HepG2 (cell line): ENCODE results near the gene UBAP2. TPM values are rescaled to one million over a fixed set of nuclear protein-coding genes. Genes with fewer than 3 reads are reported as not detected.

Experiments used
- CHD2 ChIP-seq: IDR thresholded peaks from 2 replicates; pipeline ENCODE4 v1.6.1; 2011; ENCODE audit warnings: low read depth, low read length, improper control_type of control experiment
- GMEB1 ChIP-seq: sonication (generic); formaldehyde crosslinking; IDR thresholded peaks from 2 replicates; pipeline ENCODE4 v1.5.1; 2020; ENCODE audit warnings: missing genetic modification reagents, mild to moderate bottlenecking, borderline replicate concordance
- JUN ChIP-seq: sonication (generic); formaldehyde crosslinking; IDR thresholded peaks from 2 replicates; pipeline ENCODE4 v1.4.0; 2020; ENCODE audit warnings: mild to moderate bottlenecking, missing genetic modification reagents
- KLF6 ChIP-seq: IDR thresholded peaks from 2 replicates; pipeline ENCODE4 v1.8.0; 2016; ENCODE audit warnings: missing biosample characterization, missing genetic modification reagents
- PRDM4 ChIP-seq: sonication (generic); formaldehyde crosslinking; IDR thresholded peaks from 2 replicates; pipeline ENCODE4 v1.9.0; 2021; ENCODE audit warnings: missing genetic modification reagents, borderline replicate concordance
- RARG ChIP-seq: sonication (generic); formaldehyde crosslinking; IDR thresholded peaks from 2 replicates; pipeline ENCODE4 v1.4.0; 2020; ENCODE audit warnings: low read depth, mild to moderate bottlenecking, missing genetic modification reagents
- SIX4 ChIP-seq: sonication (generic); formaldehyde crosslinking; IDR thresholded peaks from 2 replicates; pipeline ENCODE4 v1.4.0; 2020; ENCODE audit warnings: missing genetic modification reagents
- SP5 ChIP-seq: IDR thresholded peaks from 2 replicates; pipeline ENCODE4 v1.6.1; 2016; ENCODE audit warnings: low read depth, borderline replicate concordance
- TAF15 ChIP-seq: fragments of 200-400 bp; formaldehyde crosslinking; IDR thresholded peaks from one replicate; pipeline ENCODE4 v1.6.1; 2018; ENCODE audit warnings: mild to moderate bottlenecking, low read depth, low read length; ENCODE audit not compliant: poor library complexity, severe bottlenecking
- ZFY ChIP-seq: sonication (generic); formaldehyde crosslinking; IDR thresholded peaks from 2 replicates; pipeline ENCODE4 v1.4.0; 2020; ENCODE audit warnings: missing genetic modification reagents
- ZHX2 ChIP-seq, 2 experiments: sonication (generic) in 1 of 2; formaldehyde crosslinking in 1 of 2; IDR thresholded peaks; 2 replicates each; pipeline versions ENCODE4 v1.6.1 to v1.9.0; 2014 to 2022; ENCODE audit warnings: antibody characterized with exemption in 1 of 2, borderline replicate concordance in 1 of 2, inconsistent platforms in 1 of 2, low read depth in 1 of 2, missing genetic modification reagents in 1 of 2
- ZNF10 ChIP-seq: sonication (generic); formaldehyde crosslinking; IDR thresholded peaks from 2 replicates; pipeline ENCODE4 v1.4.0; 2020; ENCODE audit warnings: mild to moderate bottlenecking, low read depth, missing genetic modification reagents, borderline replicate concordance
- ZNF12 ChIP-seq: sonication (generic); formaldehyde crosslinking; IDR thresholded peaks from 2 replicates; pipeline ENCODE4 v1.5.0; 2020; ENCODE audit warnings: missing genetic modification reagents
- ZNF619 ChIP-seq: sonication (generic); formaldehyde crosslinking; IDR thresholded peaks from 2 replicates; pipeline ENCODE4 v1.4.0; 2020; ENCODE audit warnings: mild to moderate bottlenecking, missing genetic modification reagents
- ZSCAN20 ChIP-seq: sonication (generic); formaldehyde crosslinking; IDR thresholded peaks from 2 replicates; pipeline ENCODE4 v1.4.0; 2020; ENCODE audit warnings: missing genetic modification reagents, mild to moderate bottlenecking, borderline replicate concordance
- ZSCAN30 ChIP-seq: sonication (generic); formaldehyde crosslinking; IDR thresholded peaks from 2 replicates; pipeline ENCODE4 v1.5.0; 2020; ENCODE audit warnings: mild to moderate bottlenecking, missing genetic modification reagents
- polyA plus RNA-seq, 8 experiments: library from polyadenylated mRNA; depleted of rRNA in 3 of 8; stranded (reverse) in 7 of 8; unstranded in 1 of 8; fragments of >200 nt; fragmentation: Illumina TruSeq in 4 of 8; extraction: Trizol in 4 of 8; gene quantifications; 2 replicates each; pipeline versions ENCODE4 v1.2.1 to v1.2.3, GENCODE V29; 2011 to 2016; ENCODE audit warnings: low read depth in 4 of 8, missing spikeins in 1 of 8, mixed read lengths in 1 of 8; ENCODE audit not compliant: insufficient read depth in 1 of 8
- total RNA-seq, 5 experiments: library from RNA; depleted of rRNA; stranded (reverse); fragments of >200 nt; fragmentation: Illumina TruSeq; extraction: Trizol; gene quantifications; 2 replicates each; pipeline ENCODE4 v1.2.3, GENCODE V29; 2016; ENCODE audit warnings: low read depth in 1 of 5
- TF ChIP-seq, protein P1 (sequence below): IDR thresholded peaks from 2 replicates; pipeline ENCODE4 v1.6.1; 2016; ENCODE audit warnings: control low read depth

Gene UBAP2
- total and polyA plus RNA-seq, 2 of the 13 experiments (the other 11 are each of a cell fraction or from before 2014, with no cell fraction given): 19.0 to 22.0 TPM

DNA sequence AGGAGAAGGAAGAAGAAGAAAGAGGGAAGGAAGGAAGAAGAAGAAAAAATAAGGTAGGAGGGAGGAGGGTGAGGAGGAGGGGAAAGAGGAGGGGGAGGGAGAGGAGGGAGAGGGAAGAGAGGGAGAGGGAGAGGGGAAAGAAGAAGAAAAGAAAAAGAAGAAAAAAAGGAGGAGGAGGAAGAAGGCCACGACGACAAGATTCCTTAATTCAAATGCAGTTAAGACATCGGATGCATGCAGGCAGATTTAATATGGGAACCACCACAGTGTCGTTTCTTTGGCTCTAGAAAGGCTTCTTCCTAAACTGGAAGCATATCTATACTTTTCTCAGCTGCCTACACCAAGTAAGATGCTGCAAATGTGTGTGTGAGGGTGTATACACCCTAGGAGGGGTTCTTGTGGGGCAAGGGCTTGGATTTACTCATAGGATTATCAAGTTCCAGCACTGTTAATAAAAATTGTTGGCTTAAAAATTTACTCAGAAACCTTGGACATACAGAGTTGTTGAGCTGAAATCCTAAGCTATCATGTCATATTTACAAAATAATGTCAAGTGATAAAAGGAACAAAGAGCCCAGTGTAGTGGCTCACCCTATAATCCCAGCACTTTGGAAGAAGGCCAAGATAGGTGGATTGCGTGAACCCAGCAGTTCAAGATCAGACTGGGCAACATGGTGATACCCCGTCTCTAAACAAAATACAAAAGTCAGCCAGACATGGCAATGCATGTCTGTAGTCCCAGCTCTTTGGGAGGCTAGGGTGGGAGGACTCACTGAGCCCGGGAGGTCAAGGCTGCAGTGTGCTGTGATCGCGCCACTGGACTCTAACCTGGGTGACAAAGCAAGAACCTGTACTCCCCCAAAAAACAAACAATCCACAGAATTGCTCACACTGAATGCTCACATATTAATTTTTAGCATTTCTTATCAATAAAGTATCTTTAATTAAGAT is 108.5 kb downstream of the UBAP2 start (continued):
- no peak for TF ChIP-seq PRDM4 (CRISPR knock-in tag)
- no peak for TF ChIP-seq ZSCAN20
- TF ChIP-seq KLF6 (CRISPR knock-in tag): 0 out of 2 replicates have a peak, but pooled peaks have one; percentile 38
- TF ChIP-seq ZNF619: no peak
- no peak for TF ChIP-seq GMEB1 (CRISPR knock-in tag)
- TF ChIP-seq, protein P1, sequence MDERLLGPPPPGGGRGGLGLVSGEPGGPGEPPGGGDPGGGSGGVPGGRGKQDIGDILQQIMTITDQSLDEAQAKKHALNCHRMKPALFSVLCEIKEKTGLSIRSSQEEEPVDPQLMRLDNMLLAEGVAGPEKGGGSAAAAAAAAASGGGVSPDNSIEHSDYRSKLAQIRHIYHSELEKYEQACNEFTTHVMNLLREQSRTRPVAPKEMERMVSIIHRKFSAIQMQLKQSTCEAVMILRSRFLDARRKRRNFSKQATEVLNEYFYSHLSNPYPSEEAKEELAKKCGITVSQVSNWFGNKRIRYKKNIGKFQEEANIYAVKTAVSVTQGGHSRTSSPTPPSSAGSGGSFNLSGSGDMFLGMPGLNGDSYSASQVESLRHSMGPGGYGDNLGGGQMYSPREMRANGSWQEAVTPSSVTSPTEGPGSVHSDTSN: no peak
- TF ChIP-seq RARG (CRISPR knock-in tag): no peak
- TF ChIP-seq JUN: 0 out of 2 replicates have a peak, but pooled peaks have one; percentile 74
- TF ChIP-seq TAF15: no peak
- no peak for TF ChIP-seq ZHX2 (IDR thresholded peaks at IDR 0.05; ENCODE audit: low read depth)
- no peak for TF ChIP-seq ZHX2 (CRISPR knock-in tag; IDR thresholded peaks at IDR 0.05; ENCODE audit: borderline replicate concordance)
- TF ChIP-seq ZNF12 (CRISPR knock-in tag): peak; percentile 65; the same call in 1 of the 2 replicates
- peak; percentile 48; the same call in 1 of the 2 replicates for TF ChIP-seq SP5 (CRISPR knock-in tag)
- peak; percentile 60; the same call in 1 of the 2 replicates for TF ChIP-seq SIX4 (CRISPR knock-in tag)
- no peak for TF ChIP-seq ZNF10 (CRISPR knock-in tag)
- TF ChIP-seq CHD2: no peak
- TF ChIP-seq ZFY: no peak
- TF ChIP-seq ZSCAN30 (CRISPR knock-in tag): no peak
